HG03135 (cell line): ENCODE results near the gene NRIP1.
A peak's percentile ranks its signal among the peaks of the same experiment; 100 is the strongest.

ENCODE experiments used
- ATAC-seq: cut with Tn5 transposase; IDR thresholded peaks from one replicate; pipeline ENCODE4 v1.9.1; 2021; ENCODE audit warnings: mild to moderate bottlenecking, moderate library complexity; ENCODE audit not compliant: unreplicated experiment

Gene NRIP1

GRCh38 chr21:15064576-15065391 is at the start of gene NRIP1:
Gene NRIP1, minus strand, starts transcription at chr21:15065000. Its CDS starts 96,808 bp downstream, at chr21:14968192.
- peak; percentile 79 for ATAC-seq

GRCh38 chr21:15112858-15113257 is 48.1 kb upstream of the NRIP1 start:
- no peak for ATAC-seq

- no peak for ATAC-seq
Measured at GRCh38 chr21:15108801-15109200, 44.0 kb upstream of the NRIP1 start.

GRCh38 chr21:15104470-15104869 is 39.7 kb upstream of the NRIP1 start:
- ATAC-seq: no peak

- ATAC-seq: no peak
Measured at GRCh38 chr21:15098908-15099307, 34.1 kb upstream of the NRIP1 start.

- no peak for ATAC-seq
Measured at GRCh38 chr21:15098181-15098580, 33.4 kb upstream of the NRIP1 start.

GRCh38 chr21:15097580-15097979 is 32.8 kb upstream of the NRIP1 start:
- no peak for ATAC-seq

GRCh38 chr21:15096146-15096545 is 31.3 kb upstream of the NRIP1 start:
- ATAC-seq: no peak

GRCh38 chr21:15095326-15095725 is 30.5 kb upstream of the NRIP1 start:
- ATAC-seq: no peak

- ATAC-seq: no peak
Measured at GRCh38 chr21:15094706-15095105, 29.9 kb upstream of the NRIP1 start.

- no peak for ATAC-seq
Measured at GRCh38 chr21:15093216-15093615, 28.4 kb upstream of the NRIP1 start.

- ATAC-seq: no peak
Measured at GRCh38 chr21:15092745-15093144, 27.9 kb upstream of the NRIP1 start.

- ATAC-seq: no peak
Measured at GRCh38 chr21:15090390-15090789, 25.6 kb upstream of the NRIP1 start.

GRCh38 chr21:15088488-15088887 is 23.7 kb upstream of the NRIP1 start:
- ATAC-seq: no peak

- no peak for ATAC-seq
Measured at GRCh38 chr21:15084668-15085067, 19.9 kb upstream of the NRIP1 start.

- no peak for ATAC-seq
Measured at GRCh38 chr21:15080526-15080925, 15.7 kb upstream of the NRIP1 start.

- no peak for ATAC-seq
Measured at GRCh38 chr21:15079269-15079668, 14.5 kb upstream of the NRIP1 start.

GRCh38 chr21:15078180-15078579 is 13.4 kb upstream of the NRIP1 start:
- ATAC-seq: no peak

GRCh38 chr21:15077529-15078145 is 12.8 kb upstream of the NRIP1 start:
- ATAC-seq: no peak

- no peak for ATAC-seq
Measured at GRCh38 chr21:15076730-15077129, 11.9 kb upstream of the NRIP1 start.

GRCh38 chr21:15071009-15071408 is 6.2 kb upstream of the NRIP1 start:
- ATAC-seq: no peak

GRCh38 chr21:15066123-15066575 is 1.3 kb upstream of the NRIP1 start:
- no peak for ATAC-seq
